A673 (cell line): Measurements from ENCODE around the gene NOM1. TPM values are rescaled to one million over a fixed set of nuclear protein-coding genes. Genes with fewer than 3 reads are reported as not detected.

ENCODE experiments used
- BruUV-seq: library from RNA; stranded (reverse); fragments of 400-500 nt; replicated peaks from 2 replicates; lab custom pipeline; 2021; lab: Mats Ljungman, UMichigan
- CTCF ChIA-PET: fragments of 300-600 bp; sonication (Branson Sonifier 250); formaldehyde crosslinking; loops from one replicate; lab custom pipeline; 2022; ENCODE audit warnings: antibody characterized with exemption; lab: Charles Lee
- POLR2A ChIA-PET: fragments of 300-600 bp; sonication (Branson Sonifier 250); formaldehyde crosslinking; loops from one replicate; lab custom pipeline; 2022; ENCODE audit warnings: antibody characterized with exemption; ENCODE audit not compliant: low non-redundant PET; lab: Charles Lee
- DNase-seq: peaks from one replicate; pipeline ENCODE4 v3.0.0-alpha.2; 2015; ENCODE audit warnings: low spot score
- H3K27ac ChIP-seq: fragments of 200-600 bp; sonication (generic); 2 replicates; pipeline ENCODE4 v1.5.1; 2016; ENCODE audit warnings: mixed run types, low read depth, mild to moderate bottlenecking, mixed read lengths, antibody characterized with exemption, low read length; ENCODE audit not compliant: poor library complexity, severe bottlenecking
- H3K27me3 ChIP-seq: fragments of 200-600 bp; sonication (generic); replicated peaks from 2 replicates; pipeline ENCODE4 v1.6.1; 2017; ENCODE audit warnings: mixed run types, low read depth, mild to moderate bottlenecking, mixed read lengths, antibody characterized with exemption, low read length; ENCODE audit not compliant: insufficient read depth, poor library complexity
- H3K36me3 ChIP-seq: fragments of 200-600 bp; sonication (generic); 2 replicates; pipeline ENCODE4 v1.6.1; 2016; ENCODE audit warnings: mixed run types, mild to moderate bottlenecking, mixed read lengths, antibody characterized with exemption, low read length; ENCODE audit not compliant: insufficient read depth, poor library complexity, severe bottlenecking
- H3K4me1 ChIP-seq: fragments of 200-600 bp; sonication (generic); 2 replicates; pipeline ENCODE4 v1.6.1; 2017; ENCODE audit warnings: mixed run types, mild to moderate bottlenecking, mixed read lengths, antibody characterized with exemption, low read length; ENCODE audit not compliant: insufficient read depth, poor library complexity, severe bottlenecking
- H3K4me3 ChIP-seq: fragments of 200-600 bp; sonication (generic); 2 replicates; pipeline ENCODE4 v1.5.1; 2016; ENCODE audit warnings: low read depth, mixed run types, mild to moderate bottlenecking, mixed read lengths, low read length; ENCODE audit not compliant: poor library complexity, severe bottlenecking
- H3K9me3 ChIP-seq: fragments of 200-600 bp; sonication (generic); 2 replicates; pipeline ENCODE4 v1.6.1; 2016; ENCODE audit warnings: mixed run types, low read depth, mild to moderate bottlenecking, mixed read lengths, antibody characterized with exemption, low read length; ENCODE audit not compliant: poor library complexity, severe bottlenecking
- CTCF ChIP-seq: fragments of 300-800, 200-600 bp; sonication (generic); conservative IDR thresholded peaks from 2 replicates; pipeline ENCODE4 v1.5.1; 2017; ENCODE audit warnings: low read depth, mild to moderate bottlenecking, antibody characterized with exemption, low read length, moderate library complexity, mixed read lengths
- EZH2 ChIP-seq: fragments of 200-600 bp; sonication (generic); IDR thresholded peaks from 2 replicates; pipeline ENCODE4 v1.6.1; 2017; ENCODE audit warnings: borderline replicate concordance, low read depth, mild to moderate bottlenecking, mixed read lengths, antibody characterized with exemption, low read length; ENCODE audit not compliant: poor library complexity, severe bottlenecking
- intact Hi-C: fragments of 100-400 bp; cut with micrococcal nuclease; formaldehyde crosslinking; loops from one replicate; pipeline ENCODE4 v1.10.0; 2022; ENCODE audit not compliant: unreplicated experiment
- total RNA-seq: library from RNA; stranded (reverse); gene quantifications from 2 replicates; pipeline ENCODE4 v1.2.3, GENCODE V29; 2021

NOM1 gene
- total RNA-seq, 1 experiment from 2014 or later = 34.1 TPM

DNA sequence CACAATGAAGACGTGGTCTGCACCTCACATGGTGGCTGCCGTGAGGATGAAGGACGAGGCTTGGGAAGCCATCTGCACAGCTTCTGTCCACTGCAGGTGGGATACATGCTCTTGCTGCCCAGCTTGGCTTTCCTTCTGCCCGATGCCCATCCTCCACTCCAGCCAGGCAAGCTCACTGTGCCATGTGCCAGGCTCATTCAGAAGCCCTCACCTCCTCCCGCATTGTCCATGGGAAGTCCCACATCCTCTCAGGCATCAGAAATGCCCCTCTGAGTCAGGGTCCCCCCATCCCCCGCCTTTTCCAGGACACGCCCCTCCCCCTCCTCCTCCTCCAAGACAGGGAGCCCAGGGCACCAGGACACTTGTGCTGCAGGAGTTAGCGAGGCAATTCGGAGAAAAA lies 4.6 kb upstream of the NOM1 start:
- intact Hi-C loops = no loop called here
- no peaks in the 10 kb centered on the region for H3K4me1 ChIP-seq
- no peaks in the 10 kb centered on the region for H3K36me3 ChIP-seq
- TF ChIP-seq EZH2 (no peak), CTCF (no peak)
- H3K4me3 ChIP-seq = no peak overlapping the region
- no peak for DNase-seq
- no peaks in the 10 kb centered on the region for H3K27me3 ChIP-seq
- no peaks in the 10 kb centered on the region for H3K9me3 ChIP-seq
- CTCF ChIA-PET = no interaction called here
- POLR2A ChIA-PET = no interaction called here
- no peak overlapping the region for H3K27ac ChIP-seq
- no TSS peak for BruUV-seq

DNA sequence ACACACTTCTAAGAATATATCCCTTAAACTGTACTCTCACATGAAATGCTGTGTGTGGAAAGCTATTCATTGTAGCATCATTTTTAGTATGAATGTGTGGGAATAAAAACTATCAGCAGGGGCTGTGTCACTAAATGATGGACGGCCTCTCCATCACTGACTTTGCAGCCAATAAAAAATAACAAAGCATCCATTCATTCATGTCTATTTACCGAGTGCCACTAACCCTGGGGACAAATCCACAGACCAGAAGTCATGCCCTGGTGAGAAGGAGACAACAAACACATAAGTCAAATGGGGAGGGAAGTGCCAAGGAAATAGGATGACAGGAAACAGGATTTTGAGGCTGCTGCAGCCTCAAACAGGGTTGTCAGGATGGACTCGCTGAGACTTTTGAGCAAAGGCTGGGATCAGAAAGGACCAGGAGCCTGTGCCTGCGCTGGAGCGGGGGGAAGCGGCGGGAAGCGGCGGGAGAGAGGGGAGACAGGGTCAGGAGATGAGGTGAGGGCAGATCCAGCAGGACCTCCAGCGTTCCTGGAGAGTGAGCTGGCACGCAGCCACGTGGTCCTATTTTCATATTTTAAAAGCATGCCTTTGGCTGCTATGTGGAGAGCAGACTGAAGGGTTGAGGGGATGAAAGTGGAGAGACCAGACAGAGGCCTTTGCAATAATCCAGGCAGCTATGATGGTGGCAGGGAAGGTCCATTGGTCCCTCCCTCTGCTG lies 2.2 kb upstream of the NOM1 start:
- ChIA-PET CTCF (interaction anchor here (0.7 kb wide), 1 partner anchor 528 kb away, joined by 3 read pairs; no protein-coding TSS in a partner anchor), POLR2A (no interaction called here)
- Histone ChIP-seq H3K27ac (no peak overlapping the region), H3K36me3 (peaks cover 5% of the 10 kb centered on the region), H3K27me3 (no peaks in the 10 kb centered on the region), H3K4me1 (peaks cover 7% of the 10 kb centered on the region), H3K4me3 (no peak overlapping the region), H3K9me3 (no peaks in the 10 kb centered on the region)
- intact Hi-C loops = no loop called here
- no TSS peak for BruUV-seq
- no peak for DNase-seq
- TF ChIP-seq EZH2 = no peak
- TF ChIP-seq CTCF = no peak

DNA sequence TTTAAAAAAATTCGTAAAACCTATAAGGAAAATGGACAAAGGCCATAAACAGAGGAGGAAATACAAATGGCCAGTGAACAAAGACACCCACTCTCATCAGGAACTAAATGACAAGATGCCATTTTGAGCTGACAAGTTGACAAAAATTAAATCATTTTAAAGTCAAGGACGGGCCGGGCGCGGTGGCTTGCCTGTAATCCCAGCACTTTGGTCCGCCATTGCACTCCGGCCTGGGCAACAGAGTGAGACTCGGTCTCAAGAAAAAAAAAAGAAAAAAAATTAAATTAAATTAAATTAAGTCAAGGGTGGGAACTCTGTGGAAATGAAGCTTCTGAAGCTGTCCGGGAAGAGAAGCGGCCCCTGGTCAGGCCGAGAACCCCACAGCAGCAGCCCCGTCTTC lies 1.2 kb upstream of the NOM1 start:
- Histone ChIP-seq H3K4me3 (no peak overlapping the region), H3K27me3 (no peaks in the 10 kb centered on the region), H3K36me3 (peaks cover 15% of the 10 kb centered on the region), H3K4me1 (peaks cover 7% of the 10 kb centered on the region), H3K9me3 (no peaks in the 10 kb centered on the region), H3K27ac (no peak overlapping the region)
- DNase-seq = no peak
- ChIA-PET POLR2A (no interaction called here), CTCF (no interaction called here)
- intact Hi-C loops = no loop called here
- no TSS peak for BruUV-seq
- no peak for TF ChIP-seq EZH2
- TF ChIP-seq CTCF = no peak
